GM23338 (cell line): ENCODE measurements around the gene NUBP1. TPM values are rescaled to one million over a fixed set of nuclear protein-coding genes. Genes with fewer than 3 reads are reported as not detected.
A peak's percentile ranks its signal among the peaks of the same experiment; 100 is the strongest.

Experiments
- ATAC-seq: fragments of 200-7000 bp; cut with Tn5 transposase; 3 replicates; pipeline ENCODE4 v1.9.1; 2020
- DNase-seq: peaks from one replicate; pipeline ENCODE4 v3.0.0-alpha.2; 2015; ENCODE audit warnings: low spot score
- H2AFZ ChIP-seq: fragments of 200-600 bp; sonication (generic); 2 replicates; pipeline ENCODE4 v1.8.0; 2016; ENCODE audit warnings: antibody characterized with exemption, mild to moderate bottlenecking, moderate library complexity
- H3F3A ChIP-seq: fragments of 200-600 bp; sonication (generic); replicated peaks from 2 replicates; pipeline ENCODE4 v1.8.0; 2017; ENCODE audit warnings: antibody characterized with exemption, mixed run types, low read depth
- H3K27ac ChIP-seq: fragments of 200-600 bp; sonication (generic); 2 replicates; pipeline ENCODE4 v1.6.1; 2016; ENCODE audit warnings: low read depth
- H3K27me3 ChIP-seq: fragments of 200-600 bp; sonication (generic); 2 replicates; pipeline ENCODE4 v1.8.0; 2016; ENCODE audit warnings: mild to moderate bottlenecking, mixed run types, moderate library complexity; ENCODE audit not compliant: insufficient read depth
- H3K36me3 ChIP-seq: fragments of 200-600 bp; sonication (generic); 2 replicates; pipeline ENCODE4 v1.8.0; 2016; ENCODE audit warnings: mild to moderate bottlenecking; ENCODE audit not compliant: insufficient read depth
- H3K4me1 ChIP-seq: fragments of 200-600 bp; sonication (generic); 2 replicates; pipeline ENCODE4 v1.8.0; 2016; ENCODE audit warnings: mild to moderate bottlenecking, moderate library complexity; ENCODE audit not compliant: insufficient read depth
- H3K4me2 ChIP-seq: fragments of 200-600 bp; sonication (generic); 2 replicates; pipeline ENCODE4 v1.7.1; 2017; ENCODE audit warnings: mixed run types
- H3K4me3 ChIP-seq: fragments of 200-600 bp; sonication (generic); 2 replicates; pipeline ENCODE4 v1.6.1; 2016; ENCODE audit warnings: mixed run types
- H3K79me2 ChIP-seq: fragments of 200-600 bp; sonication (generic); replicated peaks from 2 replicates; pipeline ENCODE4 v1.8.0; 2017; ENCODE audit warnings: mild to moderate bottlenecking; ENCODE audit not compliant: insufficient read depth
- H3K9me2 ChIP-seq: fragments of 200-600 bp; sonication (generic); 2 replicates; pipeline ENCODE4 v1.8.0; 2017; ENCODE audit not compliant: insufficient read depth
- H4K20me1 ChIP-seq: fragments of 200-600 bp; sonication (generic); replicated peaks from 2 replicates; pipeline ENCODE4 v1.8.0; 2017; ENCODE audit warnings: mild to moderate bottlenecking; ENCODE audit not compliant: insufficient read depth
- H3K27ac Mint-ChIP-seq: 2 replicates; pipeline ENCODE4 v1.8.0; 2020; ENCODE audit warnings: inconsistent platforms, mild to moderate bottlenecking, moderate library complexity, mixed read lengths
- H3K27me3 Mint-ChIP-seq: 3 replicates; pipeline ENCODE4 v1.8.0; 2022; ENCODE audit warnings: low read depth, mild to moderate bottlenecking, moderate library complexity, mixed read lengths, inconsistent platforms; ENCODE audit not compliant: insufficient read depth, poor library complexity
- H3K36me3 Mint-ChIP-seq: 3 replicates; pipeline ENCODE4 v1.8.0; 2021; ENCODE audit warnings: low read depth, mild to moderate bottlenecking, inconsistent platforms, moderate library complexity, mixed read lengths
- H3K4me1 Mint-ChIP-seq: 3 replicates; pipeline ENCODE4 v1.8.0; 2020; ENCODE audit warnings: mild to moderate bottlenecking, inconsistent platforms, mixed read lengths
- H3K4me3 Mint-ChIP-seq: 3 replicates; pipeline ENCODE4 v1.8.0; 2021; ENCODE audit warnings: moderate library complexity, mild to moderate bottlenecking, inconsistent platforms, mixed read lengths
- H3K9me3 Mint-ChIP-seq: 3 replicates; pipeline ENCODE4 v1.8.0; 2020; ENCODE audit warnings: moderate library complexity, mild to moderate bottlenecking, inconsistent platforms, mixed read lengths
- CTCF ChIP-seq, 2 experiments: fragments of 200-600 bp in 1 of 2; sonication (generic) in 1 of 2; conservative IDR thresholded peaks; 2 replicates each; pipeline versions ENCODE4 v1.5.1 to v1.6.1; 2016 to 2017; ENCODE audit warnings: antibody characterized with exemption in 2 of 2, low read depth in 2 of 2, mild to moderate bottlenecking in 2 of 2, moderate library complexity in 1 of 2
- JUNB ChIP-seq: IDR thresholded peaks from one replicate; pipeline ENCODE4 v1.6.1; 2016; ENCODE audit warnings: antibody characterized with exemption; ENCODE audit not compliant: unreplicated experiment
- POLR2AphosphoS5 ChIP-seq: IDR thresholded peaks from 2 replicates; pipeline ENCODE4 v1.6.1; 2016; ENCODE audit warnings: antibody characterized with exemption, low read depth
- REST ChIP-seq: IDR thresholded peaks from one replicate; pipeline ENCODE4 v1.6.1; 2018; ENCODE audit warnings: antibody characterized with exemption; ENCODE audit not compliant: unreplicated experiment
- STAT1 ChIP-seq: IDR thresholded peaks from one replicate; pipeline ENCODE4 v1.6.1; 2016; ENCODE audit warnings: antibody characterized with exemption; ENCODE audit not compliant: unreplicated experiment
- ZNF114 ChIP-seq: fragments of 250-450 bp; sonication (Bioruptor Pico); IDR thresholded peaks from 2 replicates; pipeline ENCODE4 v1.5.0; 2020; ENCODE audit warnings: mild to moderate bottlenecking, moderate library complexity
- ZNF331 ChIP-seq: fragments of 250-450 bp; sonication (Bioruptor Pico); IDR thresholded peaks from 2 replicates; pipeline ENCODE4 v1.5.0; 2020; ENCODE audit warnings: low read depth, mild to moderate bottlenecking, moderate library complexity
- ZNF462 ChIP-seq: fragments of 250-450 bp; sonication (Bioruptor Pico); IDR thresholded peaks from 2 replicates; pipeline ENCODE4 v1.5.0; 2020; ENCODE audit warnings: mild to moderate bottlenecking, moderate library complexity
- polyA plus RNA-seq: library from polyadenylated mRNA; unstranded; fragments of >200 nt; fragmentation: Nextera tagmentation; extraction: Ambion mirVana; gene quantifications from 2 replicates; pipeline ENCODE4 v1.2.1, GENCODE V29; 2016
- total RNA-seq: library from RNA; depleted of rRNA; stranded (reverse); fragments of >200 nt; shearing (Covaris generic); gene quantifications from 2 replicates; pipeline ENCODE4 v1.2.3, GENCODE V29; 2014

The NUBP1 gene
- total and polyA plus RNA-seq, 2 experiments from 2014 or later, result 22.8 to 41.2 TPM

GRCh38 chr16:10753670-10754069 is 10.0 kb downstream of the NUBP1 start:
- Histone ChIP-seq H4K20me1 (no peaks in the 10 kb centered on the region; the same call in 1 of the 2 replicates), H3F3A (no peaks in the 10 kb centered on the region), H3K4me2 (no peak overlapping the region), H3K9me2 (no peaks in the 10 kb centered on the region), H2AFZ (no peak overlapping the region), H3K79me2 (no peaks in the 10 kb centered on the region), H3K27me3 (no peaks in the 10 kb centered on the region), H3K36me3 (no peaks in the 10 kb centered on the region), H3K4me3 (no peak overlapping the region), H3K4me1 (no peaks in the 10 kb centered on the region), H3K27ac (no peak overlapping the region)
- no peaks in the 10 kb centered on the region for H3K27me3 Mint-ChIP-seq
- H3K4me1 Mint-ChIP-seq, result no peaks in the 10 kb centered on the region; the same call in 2 of the 3 replicates
- peak overlapping the region; percentile 26 for H3K27ac Mint-ChIP-seq
- DNase-seq (no peak), ATAC-seq (no peak)
- TF ChIP-seq ZNF331 (CRISPR knock-in tag) (no peak), ZNF462 (CRISPR knock-in tag) (no peak), STAT1 (no peak), POLR2AphosphoS5 (no peak), ZNF114 (CRISPR knock-in tag) (no peak), REST (no peak), CTCF (conservative IDR thresholded peaks at IDR 0.05; ENCODE audit: low read depth in 2 of 2) (no peak), JUNB (no peak)
- H3K4me3 Mint-ChIP-seq, result no peak overlapping the region
- H3K36me3 Mint-ChIP-seq, result peaks cover 21% of the 10 kb centered on the region
- no peaks in the 10 kb centered on the region for H3K9me3 Mint-ChIP-seq
